Duodenal mucosa (tissue), 2 donors: Measurements from ENCODE around the gene PRMT3.

Source experiments
- H3K27ac ChIP-seq: one replicate; pipeline ENCODE4 v1.7.0; 2013; ENCODE audit warnings: low read depth, low read length
- H3K27me3 ChIP-seq, 2 donors: one replicate each; pipeline ENCODE4 v1.7.0; 2013; ENCODE audit warnings: low read length in 2 of 2, control low read depth in 1 of 2; ENCODE audit not compliant: insufficient read depth in 2 of 2, control insufficient read depth in 1 of 2
- H3K36me3 ChIP-seq, 2 donors: one replicate each; pipeline ENCODE4 v1.7.0; 2013; ENCODE audit warnings: low read length in 2 of 2, control low read depth in 1 of 2; ENCODE audit not compliant: insufficient read depth in 2 of 2, control insufficient read depth in 1 of 2
- H3K4me1 ChIP-seq, 2 donors: one replicate each; pipeline ENCODE4 v1.7.0; 2013; ENCODE audit warnings: low read length in 2 of 2, control low read depth in 1 of 2; ENCODE audit not compliant: insufficient read depth in 2 of 2, control insufficient read depth in 1 of 2
- H3K4me3 ChIP-seq, 2 donors: one replicate each; pipeline ENCODE4 v1.7.0; 2013; ENCODE audit warnings: low read length in 2 of 2, low read depth in 1 of 2
- H3K9ac ChIP-seq, 2 donors: one replicate each; pipeline ENCODE4 v1.7.0; 2013; ENCODE audit warnings: low read length in 2 of 2, low read depth in 1 of 2
- H3K9me3 ChIP-seq, 2 donors: one replicate each; pipeline ENCODE4 v1.7.0; 2013; ENCODE audit warnings: low read length in 2 of 2, control low read depth in 1 of 2; ENCODE audit not compliant: control insufficient read depth in 1 of 2

Gene PRMT3

DNA sequence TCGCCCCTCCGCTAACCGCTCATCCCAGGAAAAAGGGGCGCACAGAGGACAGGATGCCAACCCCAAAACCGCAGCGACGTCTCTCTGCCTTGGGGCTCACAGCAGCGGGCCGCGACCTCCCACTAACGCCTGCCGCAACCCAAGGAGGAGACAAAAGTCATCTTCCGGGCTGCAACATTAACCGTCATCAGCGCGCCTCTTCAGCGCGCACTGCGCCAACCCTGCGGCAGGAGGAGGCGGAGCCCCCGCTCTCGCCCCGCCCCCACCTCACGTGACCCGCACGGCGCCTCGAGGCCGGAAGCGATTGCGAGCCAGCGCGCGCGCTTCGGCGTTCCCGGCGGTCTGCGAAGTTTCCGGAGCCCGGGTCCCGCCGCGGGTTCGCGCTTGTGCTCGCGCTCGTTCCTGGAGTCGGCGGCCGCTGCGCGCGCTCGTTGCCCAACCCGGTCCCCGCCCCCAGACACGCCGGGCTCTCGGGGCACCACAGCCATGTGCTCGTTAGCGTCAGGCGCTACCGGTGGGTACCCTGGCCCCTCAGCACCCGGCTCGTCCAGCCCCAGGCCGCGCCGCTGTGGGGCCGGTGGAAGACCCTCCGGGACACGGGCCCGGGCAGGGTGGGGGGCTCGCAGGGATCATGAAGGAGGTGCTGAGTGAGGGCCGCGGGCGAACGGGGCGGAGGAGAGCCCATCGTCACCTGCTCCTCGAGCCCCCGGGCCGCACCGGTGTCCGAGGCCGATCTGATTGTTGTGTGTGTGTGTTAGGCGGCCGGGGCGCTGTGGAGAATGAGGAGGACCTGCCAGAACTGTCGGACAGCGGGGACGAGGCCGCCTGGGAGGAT lies at the start of gene PRMT3:
TSS of gene PRMT3 (plus strand) at position 456 of the 835 bp plus-strand sequence. CDS start at position 487, 31 bp downstream.
- H3K4me1 ChIP-seq = peaks cover 11 to 15% of the 10 kb centered on the region in 2 donors
- no peaks in the 10 kb centered on the region for H3K27me3 ChIP-seq
- peak within 1 kb of the TSS; percentile 94 to 95 for H3K4me3 ChIP-seq
- no peaks in the 10 kb centered on the region for H3K9me3 ChIP-seq
- H3K9ac ChIP-seq = peak within 1 kb of the TSS; percentile 82 to 96
- H3K36me3 ChIP-seq = peaks cover 3 to 22% of the 10 kb centered on the region in 2 donors
- peak within 1 kb of the TSS; percentile 93 for H3K27ac ChIP-seq

- Histone ChIP-seq H3K4me3 (no peak overlapping the region), H3K27me3 (peaks cover 6 to 12% of the 10 kb centered on the region in 2 donors), H3K36me3 (no peaks in the 10 kb centered on the region), H3K9ac (no peak overlapping the region), H3K27ac (no peak overlapping the region), H3K9me3 (no peaks in the 10 kb centered on the region), H3K4me1 (no peaks in the 10 kb centered on the region)
Measured at GRCh38 chr11:20342347-20343141, 45.0 kb upstream of the PRMT3 start.

DNA sequence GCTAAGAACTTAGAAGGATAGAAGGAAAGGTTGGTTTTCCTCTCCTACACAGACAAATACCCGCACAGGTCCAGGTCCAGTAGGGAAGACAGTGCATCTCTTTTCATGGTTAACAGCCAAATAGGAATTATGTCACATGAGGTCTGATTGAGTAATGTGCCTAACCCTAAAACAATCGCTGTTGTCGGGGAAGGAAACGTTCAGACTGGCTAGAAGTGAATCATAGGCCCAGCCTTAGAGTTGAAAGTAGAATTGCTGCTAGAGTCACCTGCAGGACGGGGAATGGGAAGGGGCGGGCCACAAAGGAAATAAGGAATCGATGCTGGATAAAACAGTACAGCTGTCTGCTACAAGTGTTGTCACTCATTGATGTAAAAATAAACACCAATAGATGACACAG lies 36.4 kb upstream of the PRMT3 start:
- Histone ChIP-seq H3K9ac (no peak overlapping the region), H3K27me3 (no peaks in the 10 kb centered on the region), H3K9me3 (no peaks in the 10 kb centered on the region), H3K4me3 (no peak overlapping the region), H3K4me1 (no peaks in the 10 kb centered on the region), H3K27ac (no peak overlapping the region), H3K36me3 (no peaks in the 10 kb centered on the region)

- Histone ChIP-seq H3K27me3 (no peaks in the 10 kb centered on the region), H3K4me3 (no peak overlapping the region), H3K27ac (no peak overlapping the region), H3K36me3 (no peaks in the 10 kb centered on the region), H3K9me3 (no peaks in the 10 kb centered on the region), H3K9ac (no peak overlapping the region), H3K4me1 (no peaks in the 10 kb centered on the region)
Measured at GRCh38 chr11:20351751-20352262, 35.7 kb upstream of the PRMT3 start.

DNA sequence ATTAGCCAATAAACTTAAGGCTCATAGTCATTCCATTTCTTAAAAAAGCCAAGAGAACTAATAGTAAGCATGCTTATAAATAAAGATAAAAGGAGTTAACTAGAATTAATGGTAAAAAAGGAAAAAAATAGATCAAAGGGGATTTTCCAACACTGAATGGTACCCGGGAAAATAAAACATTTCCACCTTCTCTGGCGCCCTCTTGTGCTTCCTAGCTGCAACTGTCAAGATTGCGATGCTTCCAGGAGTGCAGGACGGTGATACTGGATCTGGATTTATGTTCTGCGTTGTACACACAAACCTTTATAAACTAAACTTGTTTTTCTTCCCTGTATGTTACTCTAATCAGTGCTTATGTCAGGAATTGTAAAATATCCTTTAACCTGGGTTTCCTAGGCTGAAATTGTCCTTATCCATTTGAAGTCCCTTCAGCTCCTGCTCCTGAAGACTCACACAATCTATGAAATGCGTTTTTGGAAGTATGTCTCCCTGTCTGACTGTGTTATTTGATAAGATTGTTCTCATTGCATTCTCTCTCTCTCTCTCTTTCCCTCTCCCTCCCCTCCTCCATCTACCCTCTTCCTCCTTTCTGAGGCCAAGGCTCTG lies 33.6 kb upstream of the PRMT3 start:
- no peaks in the 10 kb centered on the region for H3K27me3 ChIP-seq
- no peak overlapping the region for H3K27ac ChIP-seq
- no peaks in the 10 kb centered on the region for H3K36me3 ChIP-seq
- H3K4me3 ChIP-seq = no peak overlapping the region
- no peaks in the 10 kb centered on the region for H3K4me1 ChIP-seq
- no peaks in the 10 kb centered on the region for H3K9me3 ChIP-seq
- H3K9ac ChIP-seq = no peak overlapping the region

DNA sequence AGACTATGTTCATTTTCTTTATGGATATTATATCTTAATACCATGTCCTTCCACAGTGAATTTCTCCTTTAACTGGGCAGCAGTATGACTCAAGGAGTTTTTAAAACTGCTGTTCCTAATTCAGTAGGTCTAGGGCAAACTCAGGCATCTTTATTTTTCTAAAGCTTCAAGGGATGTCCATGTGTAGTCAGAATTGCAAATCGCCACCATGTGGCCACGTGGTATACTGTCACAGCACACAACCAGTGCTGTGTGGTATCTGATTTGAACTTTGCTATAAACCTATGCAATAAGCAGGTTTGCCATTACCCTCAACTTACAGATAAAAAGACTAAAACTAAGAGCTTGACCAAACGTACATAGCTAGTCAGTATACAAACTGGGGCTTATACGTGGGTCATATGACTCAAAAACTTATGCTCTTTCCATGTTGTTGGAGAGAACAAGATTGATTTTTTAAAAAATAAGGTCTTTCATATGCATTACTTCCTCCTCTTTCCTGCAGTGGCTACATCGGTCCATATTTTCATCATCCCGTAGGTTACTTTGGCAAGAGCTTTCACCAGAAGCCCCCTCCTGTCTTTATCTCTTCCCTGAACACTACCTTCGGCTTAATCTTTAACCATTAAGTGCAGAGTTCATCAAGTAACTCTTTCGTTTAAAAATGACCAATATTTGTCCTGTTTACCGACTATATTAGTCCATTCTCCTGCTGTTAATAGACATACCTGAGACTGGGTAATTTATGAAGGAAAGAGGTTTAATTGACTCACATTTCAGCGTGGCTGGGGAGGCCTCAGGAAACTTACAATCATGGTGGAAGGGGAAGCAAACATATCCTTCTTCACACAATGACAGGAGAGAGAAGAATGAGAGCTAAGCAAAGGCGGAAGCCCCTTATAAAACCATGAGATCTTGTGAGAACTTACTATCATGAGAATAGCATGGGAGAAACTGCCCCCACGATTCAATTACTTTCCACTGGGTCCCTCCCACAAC lies 32.0 kb upstream of the PRMT3 start:
- H3K4me3 ChIP-seq = no peak overlapping the region
- H3K27me3 ChIP-seq = no peaks in the 10 kb centered on the region
- no peaks in the 10 kb centered on the region for H3K9me3 ChIP-seq

GRCh38 chr11:20357150-20357549 lies 30.4 kb upstream of the PRMT3 start:
- no peak overlapping the region for H3K27ac ChIP-seq
- H3K4me1 ChIP-seq = peaks cover 0 to 8% of the 10 kb centered on the region in 2 donors
- H3K36me3 ChIP-seq = no peaks in the 10 kb centered on the region
- no peaks in the 10 kb centered on the region for H3K9me3 ChIP-seq
- no peak overlapping the region for H3K9ac ChIP-seq
- H3K4me3 ChIP-seq = no peak overlapping the region
- no peaks in the 10 kb centered on the region for H3K27me3 ChIP-seq

More for the DNA sequence above, 32.0 kb upstream of the PRMT3 start:
- Histone ChIP-seq H3K36me3 (no peaks in the 10 kb centered on the region), H3K4me1 (peaks cover 0 to 6% of the 10 kb centered on the region in 2 donors), H3K9ac (no peak overlapping the region), H3K27ac (no peak overlapping the region)

- Histone ChIP-seq H3K27ac (peak overlapping the region; percentile 46), H3K9ac (peak overlapping the region in 1 of 2 donors; percentile 36), H3K4me3 (peak overlapping the region; percentile 50 to 53), H3K27me3 (no peaks in the 10 kb centered on the region), H3K36me3 (no peaks in the 10 kb centered on the region), H3K4me1 (peaks cover 12 to 26% of the 10 kb centered on the region in 2 donors), H3K9me3 (no peaks in the 10 kb centered on the region)
Measured at GRCh38 chr11:20360650-20361049, 26.9 kb upstream of the PRMT3 start.

DNA sequence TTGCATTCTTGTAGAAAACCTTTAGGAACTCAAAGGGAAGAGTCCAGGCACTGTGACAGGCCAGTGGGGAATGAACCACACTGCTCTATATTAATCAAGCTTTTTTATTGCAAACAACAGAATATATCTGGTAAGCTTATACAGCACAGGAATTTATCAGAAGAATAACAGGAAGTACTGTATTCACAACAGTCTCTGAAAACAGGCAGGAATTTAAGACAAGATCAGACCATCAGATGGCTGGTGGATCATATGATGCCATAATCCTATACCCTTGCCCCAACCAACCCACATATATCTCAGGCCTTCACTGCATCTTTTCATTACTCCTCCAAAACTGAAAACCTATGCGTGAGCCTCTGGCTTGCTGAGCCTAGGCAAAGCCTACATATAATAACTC lies 25.0 kb upstream of the PRMT3 start:
- H3K9me3 ChIP-seq = no peaks in the 10 kb centered on the region
- no peaks in the 10 kb centered on the region for H3K36me3 ChIP-seq
- no peaks in the 10 kb centered on the region for H3K27me3 ChIP-seq
- H3K9ac ChIP-seq = no peak overlapping the region
- peaks cover 19 to 40% of the 10 kb centered on the region in 2 donors for H3K4me1 ChIP-seq
- H3K27ac ChIP-seq = no peak overlapping the region
- no peak overlapping the region for H3K4me3 ChIP-seq
